Measurements from ENCODE around the gene ADH6.

Gene ADH6

DNA sequence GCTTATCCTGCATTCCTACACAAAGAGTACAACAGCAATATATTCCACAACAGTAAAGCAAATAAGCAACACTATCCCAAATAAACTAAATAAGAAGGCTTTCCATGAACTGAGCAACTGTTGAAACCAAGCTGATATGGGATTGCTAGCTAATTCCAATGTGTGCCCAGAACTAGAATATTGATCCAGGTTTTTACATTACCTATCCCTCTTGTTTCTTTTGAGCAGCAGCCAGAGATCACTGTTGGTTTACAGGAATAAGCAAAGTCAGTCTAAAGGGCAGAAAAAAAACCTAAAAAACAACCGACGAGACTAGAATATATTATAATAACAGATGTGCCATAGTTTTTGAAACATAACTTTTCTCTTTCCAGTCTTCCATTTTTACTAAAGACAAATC, 52.5 kb downstream of the ADH6 start:
- no peaks in the 10 kb centered on the region for H3K27me3 Mint-ChIP-seq
- no peaks in the 10 kb centered on the region for H3K4me1 Mint-ChIP-seq (ENCODE audit: low read depth)
- no peak for DNase-seq

DNA sequence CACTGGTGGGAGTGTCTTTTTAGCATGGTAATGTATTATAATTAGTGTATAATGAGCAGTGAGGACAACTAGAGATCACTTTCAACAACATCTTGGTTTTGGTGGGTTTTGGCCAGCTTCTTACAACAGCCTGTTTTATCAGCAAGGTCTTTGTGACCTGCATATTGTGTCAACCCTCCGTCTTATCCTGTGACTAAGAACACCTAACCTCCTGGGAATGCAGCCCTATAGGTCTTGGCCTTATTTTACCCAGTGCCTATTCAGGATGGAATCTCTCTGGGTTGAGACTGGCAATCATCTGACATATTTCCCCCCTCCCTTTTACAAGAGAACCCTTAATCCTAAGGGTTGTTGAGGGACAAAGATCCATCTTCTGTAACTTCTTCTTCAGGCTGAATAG, 53.1 kb downstream of the ADH6 start:
- Mint-ChIP-seq H3K4me3 (no peak overlapping the region), H3K27ac (no peak overlapping the region), H3K36me3 (ENCODE audit: low read depth) (no peaks in the 10 kb centered on the region), H3K9me3 (no peaks in the 10 kb centered on the region), H3K4me1 (ENCODE audit: low read depth) (no peaks in the 10 kb centered on the region), H3K27me3 (no peaks in the 10 kb centered on the region)
- no peak for DNase-seq

More for the DNA sequence above, 52.5 kb downstream of the ADH6 start:
- Mint-ChIP-seq H3K4me3 (no peak overlapping the region), H3K27ac (no peak overlapping the region), H3K36me3 (ENCODE audit: low read depth) (no peaks in the 10 kb centered on the region), H3K9me3 (no peaks in the 10 kb centered on the region)

DNA sequence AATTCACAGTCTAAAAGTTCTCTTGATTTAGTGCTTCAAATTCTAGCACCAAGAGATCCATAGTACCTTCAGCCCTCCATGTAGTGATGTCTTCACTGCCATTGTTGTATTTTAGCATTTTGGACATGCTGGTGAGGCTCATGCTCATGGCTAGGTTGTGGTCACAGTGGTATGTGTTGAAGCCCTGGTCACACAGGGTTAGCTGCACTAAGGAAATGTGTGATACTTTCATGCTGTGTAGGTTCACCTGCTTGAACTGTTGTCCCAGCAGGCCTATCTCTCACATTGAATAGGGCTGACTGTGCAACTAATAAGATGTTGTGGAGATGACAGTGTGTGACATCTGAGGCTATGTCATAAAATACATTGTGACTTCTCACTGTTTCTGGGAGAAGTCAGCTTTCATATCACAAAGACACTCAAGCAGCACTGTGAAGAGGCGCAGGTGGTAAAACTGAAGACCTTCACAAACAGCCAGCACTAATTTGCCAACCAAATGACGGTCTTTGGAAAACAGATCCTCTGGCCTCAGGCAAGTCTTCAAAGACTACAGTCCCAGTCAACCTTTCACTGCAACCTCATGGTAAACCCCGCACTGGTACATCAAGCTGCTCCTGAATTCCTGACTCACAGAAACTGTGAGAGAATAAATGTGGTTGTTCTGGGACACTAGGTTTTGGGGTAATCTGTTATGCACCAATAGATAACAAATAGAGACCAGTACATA, 57.5 kb downstream of the ADH6 start:
- Mint-ChIP-seq H3K4me3 (no peak overlapping the region), H3K36me3 (ENCODE audit: low read depth) (no peaks in the 10 kb centered on the region)

DNA sequence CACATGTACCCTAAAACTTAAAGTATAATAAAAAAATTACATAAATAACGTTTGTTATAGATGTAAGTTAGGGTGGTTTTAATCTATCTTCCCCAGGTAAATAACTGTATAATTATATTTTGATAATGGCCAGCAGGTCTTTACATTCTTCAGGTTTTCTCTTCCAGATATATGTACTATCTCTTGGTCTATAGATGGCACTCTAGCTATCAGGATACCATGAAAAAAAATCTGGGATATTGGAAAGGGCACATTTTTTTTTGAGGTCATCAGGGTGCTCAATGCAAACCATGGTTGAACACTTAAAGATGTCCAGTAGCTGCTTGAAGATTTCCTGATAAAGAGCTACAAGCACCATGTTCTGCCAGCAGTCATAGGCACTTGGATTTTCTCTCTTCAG, 59.3 kb downstream of the ADH6 start:
- H3K9me3 Mint-ChIP-seq: no peaks in the 10 kb centered on the region
- H3K27me3 Mint-ChIP-seq: no peaks in the 10 kb centered on the region
- no peak for DNase-seq
- no peak overlapping the region for H3K27ac Mint-ChIP-seq
- no peaks in the 10 kb centered on the region for H3K4me1 Mint-ChIP-seq (ENCODE audit: low read depth)
- no peaks in the 10 kb centered on the region for H3K36me3 Mint-ChIP-seq (ENCODE audit: low read depth)
- no peak overlapping the region for H3K4me3 Mint-ChIP-seq

More for the DNA sequence above, 57.5 kb downstream of the ADH6 start:
- no peaks in the 10 kb centered on the region for H3K9me3 Mint-ChIP-seq
- H3K27me3 Mint-ChIP-seq: no peaks in the 10 kb centered on the region
- H3K4me1 Mint-ChIP-seq (ENCODE audit: low read depth): no peaks in the 10 kb centered on the region
- H3K27ac Mint-ChIP-seq: no peak overlapping the region
- no peak for DNase-seq

DNA sequence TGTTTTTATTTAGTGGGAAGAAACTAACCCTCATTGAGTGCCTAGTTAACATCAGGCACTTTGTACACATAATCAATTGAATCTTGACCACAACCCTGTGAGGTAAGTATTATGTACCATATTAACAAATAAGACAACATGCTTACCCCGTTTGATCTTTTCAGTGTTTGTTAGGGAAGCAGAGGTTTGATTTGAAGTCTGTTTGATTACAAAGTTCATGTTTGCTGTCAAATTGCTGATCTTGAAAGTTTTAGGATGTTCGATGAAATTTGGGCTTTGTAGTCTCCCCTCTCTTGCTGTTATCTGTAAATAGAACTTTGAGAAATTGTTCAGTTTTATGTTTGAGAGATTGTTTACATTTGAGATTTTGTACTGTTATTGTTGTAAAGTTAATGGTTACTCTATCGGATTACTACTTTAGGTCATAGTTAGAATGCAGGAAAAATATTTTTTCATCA, 61.5 kb downstream of the ADH6 start:
- Mint-ChIP-seq H3K4me3 (no peak overlapping the region), H3K9me3 (no peaks in the 10 kb centered on the region), H3K27ac (no peak overlapping the region), H3K27me3 (no peaks in the 10 kb centered on the region), H3K4me1 (ENCODE audit: low read depth) (no peaks in the 10 kb centered on the region), H3K36me3 (ENCODE audit: low read depth) (no peaks in the 10 kb centered on the region)
- DNase-seq: no peak

DNA sequence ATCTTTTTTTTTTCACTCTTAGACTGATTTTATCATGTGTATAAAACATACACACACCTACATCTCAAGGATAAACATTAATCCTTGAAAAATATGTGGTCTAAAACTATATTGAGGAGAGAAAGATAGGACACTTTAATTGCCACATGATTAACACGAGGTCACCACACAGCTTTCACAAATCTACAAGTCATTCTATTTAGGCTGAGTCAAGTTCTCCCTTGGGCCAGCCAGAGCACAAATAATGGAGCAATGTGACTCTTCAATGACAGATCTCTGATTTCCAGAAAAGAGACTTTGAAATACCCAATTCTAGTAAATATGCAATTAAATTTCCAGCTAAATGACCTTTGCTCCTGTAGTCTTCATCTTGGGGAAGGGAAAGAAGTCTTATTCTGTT, 62.1 kb downstream of the ADH6 start:
- DNase-seq: no peak
- no peaks in the 10 kb centered on the region for H3K9me3 Mint-ChIP-seq
- H3K4me3 Mint-ChIP-seq: no peak overlapping the region
- H3K4me1 Mint-ChIP-seq (ENCODE audit: low read depth): no peaks in the 10 kb centered on the region
- no peak overlapping the region for H3K27ac Mint-ChIP-seq
- H3K27me3 Mint-ChIP-seq: no peaks in the 10 kb centered on the region
- H3K36me3 Mint-ChIP-seq (ENCODE audit: low read depth): no peaks in the 10 kb centered on the region

DNA sequence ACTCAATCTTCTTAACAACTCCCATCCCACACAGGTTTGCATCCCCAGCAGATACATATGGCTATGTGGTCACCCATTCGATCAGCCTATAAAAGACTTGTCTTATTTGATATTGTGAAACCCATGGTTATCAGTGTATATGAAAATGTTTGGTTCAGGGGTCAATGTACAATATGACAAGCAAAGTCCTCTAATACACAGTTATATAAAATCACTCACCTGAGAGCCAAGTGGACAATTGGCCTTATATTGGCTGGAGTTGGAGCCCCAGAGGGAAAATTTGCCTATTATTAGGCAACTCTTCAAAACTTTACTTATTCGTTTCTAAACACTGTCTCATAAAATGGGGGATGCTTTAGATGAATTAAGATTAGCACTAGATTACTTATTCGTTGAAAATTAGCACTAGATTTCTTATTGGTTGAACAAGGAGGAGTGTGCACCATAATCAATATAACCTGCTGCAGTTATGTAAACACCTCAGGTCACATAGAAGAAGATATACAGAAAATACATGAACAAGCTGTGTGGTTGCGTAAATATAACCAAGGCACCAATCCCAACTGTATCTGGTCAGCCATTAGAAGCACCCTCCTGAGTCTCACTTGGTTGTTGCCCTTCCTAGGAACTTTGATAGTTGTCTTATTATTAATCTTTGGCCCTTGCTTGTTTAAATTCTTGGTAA, 64.2 kb downstream of the ADH6 start:
- Mint-ChIP-seq H3K36me3 (ENCODE audit: low read depth) (no peaks in the 10 kb centered on the region), H3K27ac (no peak overlapping the region), H3K4me3 (no peak overlapping the region), H3K27me3 (peaks cover 3% of the 10 kb centered on the region), H3K4me1 (ENCODE audit: low read depth) (peaks cover under 1% of the 10 kb centered on the region), H3K9me3 (no peaks in the 10 kb centered on the region)
- DNase-seq: no peak
